Forelimb muscle (tissue), 1 donor: ENCODE results near the gene CPEB2. TPM values are rescaled to one million over a fixed set of nuclear protein-coding genes. Genes with fewer than 3 reads are reported as not detected.

Experiments
- DNase-seq: peaks from one replicate; pipeline ENCODE4 v3.0.0-alpha.2; 2013; ENCODE audit warnings: low read depth
- polyA plus RNA-seq: library from polyadenylated mRNA; unstranded; fragments of 120-200 nt; gene quantifications from one replicate; pipeline ENCODE4 v1.2.1, GENCODE V29; 2013; ENCODE audit not compliant: insufficient read length

Gene CPEB2
- polyA plus RNA-seq, 1 donor = 9.8 TPM

GRCh38 chr4:15117270-15117946, 115.1 kb downstream of the CPEB2 start:
- no peak for DNase-seq

GRCh38 chr4:15118292-15118691, 116.0 kb downstream of the CPEB2 start:
- no peak for DNase-seq
